Activated B cell treated with CpG ODN at 0.5 μM for 24 hours (primary cell): ENCODE data around the gene RSPH6A. TPM values are rescaled to one million over a fixed set of nuclear protein-coding genes. Genes with fewer than 3 reads are reported as not detected.

Experiments used
- ATAC-seq: fragments of 200-7000 bp; cut with Tn5 transposase; one replicate; pipeline ENCODE4 v1.10.0; 2021; ENCODE audit warnings: low read depth, mild to moderate bottlenecking, moderate library complexity
- CTCF ChIA-PET: fragments of 350-600 bp; sonication (Branson Sonifier 250); formaldehyde crosslinking; loops from one replicate; lab custom pipeline; 2021; ENCODE audit warnings: antibody characterized with exemption; lab: Charles Lee
- POLR2A ChIA-PET: fragments of 350-600 bp; sonication (Branson Sonifier 250); formaldehyde crosslinking; loops from one replicate; lab custom pipeline; 2021; ENCODE audit warnings: antibody characterized with exemption; lab: Charles Lee
- DNase-seq: peaks from one replicate; pipeline ENCODE4 v3.0.0; 2022
- H3K27ac Mint-ChIP-seq: one replicate; pipeline ENCODE4 v1.8.0; 2020; ENCODE audit warnings: mixed read lengths
- H3K27me3 Mint-ChIP-seq: one replicate; pipeline ENCODE4 v1.8.0; 2021; ENCODE audit warnings: mixed read lengths
- H3K36me3 Mint-ChIP-seq: one replicate; pipeline ENCODE4 v1.8.0; 2021; ENCODE audit warnings: low read depth, mixed read lengths
- H3K4me1 Mint-ChIP-seq: one replicate; pipeline ENCODE4 v1.8.0; 2021; ENCODE audit warnings: mixed read lengths
- H3K4me3 Mint-ChIP-seq: one replicate; pipeline ENCODE4 v1.8.0; 2020; ENCODE audit warnings: mild to moderate bottlenecking, mixed read lengths
- H3K9me3 Mint-ChIP-seq: one replicate; pipeline ENCODE4 v1.8.0; 2020; ENCODE audit warnings: mixed read lengths
- CTCF ChIP-seq: fragments of 200-600 bp; IDR thresholded peaks from one replicate; pipeline ENCODE4 v1.8.0; 2022; ENCODE audit warnings: antibody characterized with exemption, mild to moderate bottlenecking
- intact Hi-C: fragments of 100-400 bp; cut with micrococcal nuclease; formaldehyde crosslinking; loops from one replicate; pipeline ENCODE4 v1.15.1; 2024
- total RNA-seq: library from RNA; stranded (reverse); gene quantifications from 2 replicates; pipeline ENCODE4 v1.2.3, GENCODE V29; 2022

RSPH6A gene
- total RNA-seq, 1 donor from 2014 or later, result 0.51 TPM

- peaks cover 6% of the 10 kb centered on the region for H3K4me1 Mint-ChIP-seq
- H3K27ac Mint-ChIP-seq, result peak overlapping the region; percentile 60
- DNase-seq, result peak; percentile 54
- TF ChIP-seq CTCF, result peak; percentile 89
- intact Hi-C loops, result loop anchor here (1.0 kb wide), 1 partner anchor 29 kb away; no protein-coding TSS in a partner anchor
- ChIA-PET POLR2A (interaction anchor here (0.6 to 3.2 kb wide), 5 partner anchors 27 to 664 kb away, joined by 3 to 39 read pairs (median 4); partner anchors contain the start of gene SIX5), CTCF (interaction anchor here (1.0 to 7.4 kb wide), 10 partner anchors 15 to 396 kb away, joined by 3 to 172 read pairs (median 4); partner anchors contain the start of genes QPCTL and SIX5)
- H3K27me3 Mint-ChIP-seq, result peaks cover 10% of the 10 kb centered on the region
- no peaks in the 10 kb centered on the region for H3K36me3 Mint-ChIP-seq
- no peaks in the 10 kb centered on the region for H3K9me3 Mint-ChIP-seq
- ATAC-seq, result peak; percentile 97
- no peak overlapping the region for H3K4me3 Mint-ChIP-seq
These were observed 16.1 kb downstream of the RSPH6A start for GRCh38 chr19:45798995-45799517.

- CTCF ChIA-PET, result interaction anchor here (7.4 kb wide), 1 partner anchor 23 kb away, joined by 172 read pairs; the partner anchor contains the start of gene SIX5
- peaks cover 32% of the 10 kb centered on the region for H3K4me1 Mint-ChIP-seq
- peaks cover 8% of the 10 kb centered on the region for H3K36me3 Mint-ChIP-seq
- intact Hi-C loops, result loop anchor here (5.0 kb wide), 1 partner anchor 102 kb away; the partner anchor contains the start of genes QPCTL and SNRPD2
- peaks cover 10% of the 10 kb centered on the region for H3K27me3 Mint-ChIP-seq
- H3K27ac Mint-ChIP-seq, result peak overlapping the region; percentile 2
- H3K4me3 Mint-ChIP-seq, result no peak overlapping the region
- no peak for DNase-seq
- no peak for TF ChIP-seq CTCF
- no peak for ATAC-seq
- POLR2A ChIA-PET, result interaction anchor here (0.7 to 4.5 kb wide), 2 partner anchors 17 to 25 kb away, joined by 5 to 46 read pairs; partner anchors contain the start of gene SIX5
- no peaks in the 10 kb centered on the region for H3K9me3 Mint-ChIP-seq
These were observed 20.5 kb downstream of the RSPH6A start for GRCh38 chr19:45794627-45795026.

- H3K27me3 Mint-ChIP-seq, result peaks cover 7% of the 10 kb centered on the region
- peaks cover 15% of the 10 kb centered on the region for H3K36me3 Mint-ChIP-seq
- H3K4me3 Mint-ChIP-seq, result peak overlapping the region; percentile 54
- no peak for TF ChIP-seq CTCF
- no peaks in the 10 kb centered on the region for H3K9me3 Mint-ChIP-seq
- POLR2A ChIA-PET, result interaction anchor here (0.6 to 4.5 kb wide), 3 partner anchors 18 to 79 kb away, joined by 4 to 46 read pairs (median 5); partner anchors contain the start of gene SIX5
- CTCF ChIA-PET, result no interaction called here
- ATAC-seq (no peak), DNase-seq (no peak)
- intact Hi-C loops, result loop anchor here (1.0 to 5.0 kb wide), 4 partner anchors 24 to 102 kb away; partner anchors contain the start of genes FBXO46, QPCTL and SNRPD2
- no peak overlapping the region for H3K27ac Mint-ChIP-seq
- H3K4me1 Mint-ChIP-seq, result peaks cover 28% of the 10 kb centered on the region
These were observed 21.2 kb downstream of the RSPH6A start for GRCh38 chr19:45793876-45794275.

- Mint-ChIP-seq H3K4me1 (peaks cover 27% of the 10 kb centered on the region), H3K4me3 (peak overlapping the region; percentile 80), H3K36me3 (peaks cover 22% of the 10 kb centered on the region), H3K27me3 (peaks cover 5% of the 10 kb centered on the region), H3K27ac (peak overlapping the region; percentile 76), H3K9me3 (no peaks in the 10 kb centered on the region)
- TF ChIP-seq CTCF, result no peak
- ChIA-PET POLR2A (interaction anchor here (0.6 to 4.5 kb wide), 12 partner anchors 10 to 1556 kb away, joined by 3 to 46 read pairs (median 3); partner anchors contain the start of genes DHX34, QPCTL, SIX5 and SNRPD2), CTCF (interaction anchor here (1.3 to 1.4 kb wide), 2 partner anchors 23 to 101 kb away, joined by 3 to 5 read pairs; partner anchors contain the start of gene QPCTL)
- no peak for DNase-seq
- intact Hi-C loops, result loop anchor here (1.0 to 5.0 kb wide), 4 partner anchors 23 to 101 kb away; partner anchors contain the start of genes FBXO46, QPCTL and SNRPD2
- ATAC-seq, result no peak
These were observed 21.9 kb downstream of the RSPH6A start for GRCh38 chr19:45793178-45793564.
